ENCODE results near the gene MRPL28.

Gene MRPL28

DNA sequence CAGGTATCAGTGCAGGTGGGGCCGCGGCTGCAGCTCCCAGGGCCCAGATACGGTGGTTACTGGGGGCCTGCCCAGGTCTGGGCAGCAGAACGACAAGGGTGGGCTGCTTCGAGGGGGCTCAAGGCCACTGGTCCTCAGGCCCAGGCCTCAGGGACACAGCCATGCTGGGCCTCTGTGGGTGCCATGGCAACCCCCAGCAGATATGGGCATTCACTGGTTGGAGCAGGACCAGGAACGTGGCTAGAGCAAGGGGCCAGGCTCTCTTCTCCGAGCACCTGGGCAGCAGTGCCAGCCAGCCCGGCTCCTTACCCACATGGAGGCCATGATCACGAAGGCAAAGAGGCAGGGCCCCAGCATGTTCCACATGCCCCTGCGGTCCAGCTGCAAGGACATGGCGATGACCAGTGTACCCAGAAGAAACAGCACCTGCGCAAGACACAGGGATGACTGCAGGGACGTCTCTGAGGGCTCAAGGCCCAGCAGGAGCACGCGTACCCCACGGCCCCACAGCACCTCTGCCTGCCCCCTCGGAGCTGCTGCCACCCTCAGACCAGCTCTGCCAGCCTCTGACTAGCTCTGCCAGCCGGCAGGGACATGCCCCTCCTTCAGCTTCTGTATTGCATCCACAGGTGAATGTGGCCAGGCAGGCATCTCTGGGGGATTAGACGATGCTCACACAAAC lies 2.1 kb upstream of the MRPL28 start:
- no peak overlapping the region for H3K9ac ChIP-seq (ENCODE audit: insufficient read length)
- H3K36me3 ChIP-seq (ENCODE audit: insufficient read depth, low read length) = peaks cover 13% of the 10 kb centered on the region; the same call in 1 of the 2 replicates
- no peak for DNase-seq (ENCODE audit: low read depth, low spot score)
- no peak overlapping the region for H3K27ac ChIP-seq
- H3K9me3 ChIP-seq (ENCODE audit: low read depth, low read length) = no peaks in the 10 kb centered on the region
- TF ChIP-seq EZH2 (IDR thresholded peaks at IDR 0.05) = no peak
- no peak for TF ChIP-seq POLR2AphosphoS5 (IDR thresholded peaks at IDR 0.05; ENCODE audit: borderline replicate concordance, low read depth, low read length)
- TF ChIP-seq FOXP2 (optimal IDR thresholded peaks at IDR 0.05; ENCODE audit: control extremely low read depth, extremely low read length, insufficient read depth) = no peak
- H3K4me3 ChIP-seq = no peak overlapping the region

DNA sequence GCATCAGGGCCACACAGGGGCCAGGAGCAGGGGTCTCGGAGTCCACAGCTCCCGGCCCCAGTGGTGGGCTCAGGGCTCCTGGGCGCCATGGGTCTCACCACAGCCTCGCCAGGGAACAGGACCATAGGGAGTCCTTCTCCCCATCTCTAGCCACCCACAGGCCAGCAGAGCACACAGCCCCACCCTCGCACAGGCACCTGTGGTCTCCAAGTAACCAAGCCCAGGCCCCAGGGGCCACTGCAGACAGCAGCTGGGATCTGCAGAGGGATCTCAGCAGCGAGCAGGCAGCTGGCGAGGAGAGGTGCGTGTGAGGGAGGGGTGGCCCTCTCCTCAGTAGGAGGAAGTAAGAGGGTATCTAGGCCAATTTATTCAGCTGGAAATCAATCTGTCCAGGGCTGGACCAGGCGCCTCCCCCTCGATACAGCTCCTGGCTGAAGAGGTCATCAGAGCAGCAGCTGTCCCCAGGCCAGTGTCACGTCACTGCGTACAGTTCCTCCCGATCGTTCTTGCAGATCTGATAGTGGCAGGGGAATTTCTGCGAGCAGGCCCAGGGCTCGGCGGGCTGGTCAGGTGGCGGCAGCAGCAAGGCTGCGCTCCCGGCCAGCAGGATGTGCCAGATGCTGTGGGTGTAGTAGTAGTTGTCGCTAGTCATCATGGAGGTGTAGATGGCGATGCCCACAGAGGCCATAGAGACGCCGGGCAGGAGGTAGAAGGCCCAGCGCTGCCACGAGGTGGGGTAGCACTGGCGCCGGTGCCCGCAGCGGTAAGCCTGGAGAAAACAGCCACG lies 1.4 kb upstream of the MRPL28 start:
- peaks cover 18% of the 10 kb centered on the region; the same call in 1 of the 2 replicates for H3K36me3 ChIP-seq (ENCODE audit: insufficient read depth, low read length)
- DNase-seq (ENCODE audit: low read depth, low spot score) = no peak
- no peak overlapping the region for H3K9ac ChIP-seq (ENCODE audit: insufficient read length)
- no peak for TF ChIP-seq EZH2 (IDR thresholded peaks at IDR 0.05)
- no peak for TF ChIP-seq POLR2AphosphoS5 (IDR thresholded peaks at IDR 0.05; ENCODE audit: borderline replicate concordance, low read depth, low read length)
- TF ChIP-seq FOXP2 (optimal IDR thresholded peaks at IDR 0.05; ENCODE audit: control extremely low read depth, extremely low read length, insufficient read depth) = no peak
- no peak overlapping the region for H3K27ac ChIP-seq
- H3K4me3 ChIP-seq = no peak overlapping the region
- H3K9me3 ChIP-seq (ENCODE audit: low read depth, low read length) = no peaks in the 10 kb centered on the region

DNA sequence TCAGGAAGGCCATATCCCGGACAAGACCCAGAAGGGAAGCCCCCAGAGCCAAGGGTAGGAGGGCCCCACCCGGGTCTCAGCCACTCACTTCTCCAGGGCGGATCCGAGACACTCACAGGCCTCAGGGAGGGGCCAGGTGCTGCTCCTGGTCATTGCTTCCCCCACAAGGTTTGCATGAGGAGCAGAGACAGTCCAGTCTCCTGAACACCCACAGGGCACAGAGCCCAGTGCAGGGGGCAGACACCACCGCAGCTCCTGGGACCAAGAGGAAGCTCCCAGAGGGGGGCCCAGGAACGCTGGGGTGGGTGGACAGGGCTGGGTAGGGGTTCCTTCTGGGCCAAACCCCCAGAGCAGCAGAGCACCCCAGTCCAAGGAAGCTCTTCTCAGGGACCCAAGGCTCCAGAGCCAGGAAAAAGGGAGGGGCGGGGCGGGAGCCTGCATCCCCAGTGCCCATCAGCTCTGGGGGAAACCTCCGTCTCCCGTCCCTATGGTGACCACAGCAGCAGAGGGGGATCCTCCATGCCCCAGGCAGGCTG lies 709 bp upstream of the MRPL28 start:
- Histone ChIP-seq H3K9ac (ENCODE audit: insufficient read length) (peak overlapping the region; percentile 90), H3K9me3 (ENCODE audit: low read depth, low read length) (no peaks in the 10 kb centered on the region), H3K36me3 (ENCODE audit: insufficient read depth, low read length) (peaks cover 19% of the 10 kb centered on the region; the same call in 1 of the 2 replicates), H3K4me3 (peak overlapping the region; percentile 77), H3K27ac (peak overlapping the region; percentile 90)
- no peak for DNase-seq (ENCODE audit: low read depth, low spot score)
- TF ChIP-seq FOXP2 (optimal IDR thresholded peaks at IDR 0.05; ENCODE audit: control extremely low read depth, extremely low read length, insufficient read depth) (no peak), EZH2 (IDR thresholded peaks at IDR 0.05) (no peak), POLR2AphosphoS5 (IDR thresholded peaks at IDR 0.05; ENCODE audit: borderline replicate concordance, low read depth, low read length) (no peak)

- Histone ChIP-seq H3K9ac (ENCODE audit: insufficient read length) (peak overlapping the region; percentile 37), H3K36me3 (ENCODE audit: insufficient read depth, low read length) (peaks cover 19% of the 10 kb centered on the region; the same call in 1 of the 2 replicates), H3K27ac (no peak overlapping the region), H3K4me3 (peak overlapping the region; percentile 77), H3K9me3 (ENCODE audit: low read depth, low read length) (no peaks in the 10 kb centered on the region)
- TF ChIP-seq POLR2AphosphoS5 (IDR thresholded peaks at IDR 0.05; ENCODE audit: borderline replicate concordance, low read depth, low read length) (no peak), FOXP2 (optimal IDR thresholded peaks at IDR 0.05; ENCODE audit: control extremely low read depth, extremely low read length, insufficient read depth) (no peak), EZH2 (IDR thresholded peaks at IDR 0.05) (no peak)
- no peak for DNase-seq (ENCODE audit: low read depth, low spot score)
These were observed 387 bp downstream of the MRPL28 start for GRCh38 chr16:369866-370436.

GRCh38 chr16:369275-369865 lies 968 bp downstream of the MRPL28 start:
- no peak for DNase-seq (ENCODE audit: low read depth, low spot score)
- peak overlapping the region; percentile 37 for H3K9ac ChIP-seq (ENCODE audit: insufficient read length)
- TF ChIP-seq POLR2AphosphoS5 (IDR thresholded peaks at IDR 0.05; ENCODE audit: borderline replicate concordance, low read depth, low read length) (no peak), EZH2 (IDR thresholded peaks at IDR 0.05) (no peak), FOXP2 (optimal IDR thresholded peaks at IDR 0.05; ENCODE audit: control extremely low read depth, extremely low read length, insufficient read depth) (no peak)
- H3K4me3 ChIP-seq = peak overlapping the region; percentile 77
- H3K36me3 ChIP-seq (ENCODE audit: insufficient read depth, low read length) = peaks cover 19% of the 10 kb centered on the region; the same call in 1 of the 2 replicates
- no peaks in the 10 kb centered on the region for H3K9me3 ChIP-seq (ENCODE audit: low read depth, low read length)
- H3K27ac ChIP-seq = no peak overlapping the region

DNA sequence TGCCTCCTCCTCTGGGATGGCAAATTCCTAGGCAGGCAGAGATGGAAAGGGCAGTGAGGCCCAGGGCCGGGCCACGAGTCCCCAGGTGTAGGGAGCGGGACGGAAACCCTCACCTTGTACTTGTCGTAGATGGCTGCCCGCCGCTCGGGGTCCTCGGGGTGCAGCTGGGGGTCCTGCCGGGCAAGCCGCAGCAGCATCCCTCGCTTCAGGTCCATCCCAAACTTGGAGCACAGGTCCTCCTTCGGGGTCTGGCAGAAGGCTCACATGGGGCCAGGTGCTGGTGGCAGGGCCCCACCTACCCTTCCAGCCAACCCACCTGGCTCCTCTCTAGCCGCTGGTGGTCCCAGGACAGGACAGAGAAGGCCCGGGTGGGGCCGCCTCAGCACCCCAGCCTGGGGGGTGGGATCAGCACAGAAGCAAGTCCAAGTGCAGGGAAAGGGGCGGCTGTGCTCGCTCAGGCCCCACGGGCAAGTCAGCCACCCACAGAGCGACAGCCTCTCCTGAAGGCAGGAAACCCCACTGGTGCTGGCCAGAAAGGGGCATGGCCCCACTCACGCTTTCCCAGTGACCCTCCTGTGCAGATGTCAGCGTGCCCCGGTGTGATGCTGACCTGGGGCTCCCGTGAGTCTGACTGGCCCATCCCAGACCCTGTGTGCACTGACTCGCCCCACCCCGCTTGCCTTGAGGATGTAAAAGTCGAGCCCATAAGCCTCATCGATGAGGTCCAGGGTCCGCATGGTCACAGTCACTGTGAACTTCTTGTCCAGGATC lies 1.8 kb downstream of the MRPL28 start:
- Histone ChIP-seq H3K9me3 (ENCODE audit: low read depth, low read length) (no peaks in the 10 kb centered on the region), H3K36me3 (ENCODE audit: insufficient read depth, low read length) (peaks cover 19% of the 10 kb centered on the region; the same call in 1 of the 2 replicates), H3K27ac (no peak overlapping the region), H3K4me3 (no peak overlapping the region), H3K9ac (ENCODE audit: insufficient read length) (no peak overlapping the region)
- TF ChIP-seq POLR2AphosphoS5 (IDR thresholded peaks at IDR 0.05; ENCODE audit: borderline replicate concordance, low read depth, low read length) = no peak
- TF ChIP-seq FOXP2 (optimal IDR thresholded peaks at IDR 0.05; ENCODE audit: control extremely low read depth, extremely low read length, insufficient read depth) = no peak
- no peak for TF ChIP-seq EZH2 (IDR thresholded peaks at IDR 0.05)
- DNase-seq (ENCODE audit: low read depth, low spot score) = no peak

- TF ChIP-seq POLR2AphosphoS5 (IDR thresholded peaks at IDR 0.05; ENCODE audit: borderline replicate concordance, low read depth, low read length) (no peak), FOXP2 (optimal IDR thresholded peaks at IDR 0.05; ENCODE audit: control extremely low read depth, extremely low read length, insufficient read depth) (no peak), EZH2 (IDR thresholded peaks at IDR 0.05) (no peak)
- Histone ChIP-seq H3K36me3 (ENCODE audit: insufficient read depth, low read length) (peaks cover 19% of the 10 kb centered on the region; the same call in 1 of the 2 replicates), H3K4me3 (no peak overlapping the region), H3K9ac (ENCODE audit: insufficient read length) (no peak overlapping the region), H3K9me3 (ENCODE audit: low read depth, low read length) (no peaks in the 10 kb centered on the region), H3K27ac (no peak overlapping the region)
- no peak for DNase-seq (ENCODE audit: low read depth, low spot score)
These were observed 2.9 kb downstream of the MRPL28 start for GRCh38 chr16:367333-367903.
